Activated CD4-positive, alpha-beta T cell treated with anti-CD3 and anti-CD28 coated beads, Interleukin-10, Interleukin-2, amounts not matched to agents 100 ng/mL and 50 ng/mL, durations not matched to agents 16 hours and 8 hours (primary cell): ENCODE data around the gene ZNF606.

Experiments used
- DNase-seq: peaks from one replicate; pipeline ENCODE4 v3.0.0-alpha.2; 2020

The ZNF606 gene

GRCh38 chr19:58002384-58003173, at the start of gene ZNF606:
Gene ZNF606, minus strand, starts transcription at chr19:58002820. Its CDS starts 1,501 bp downstream, at chr19:58001319.
- peak; percentile 87 for DNase-seq

DNA sequence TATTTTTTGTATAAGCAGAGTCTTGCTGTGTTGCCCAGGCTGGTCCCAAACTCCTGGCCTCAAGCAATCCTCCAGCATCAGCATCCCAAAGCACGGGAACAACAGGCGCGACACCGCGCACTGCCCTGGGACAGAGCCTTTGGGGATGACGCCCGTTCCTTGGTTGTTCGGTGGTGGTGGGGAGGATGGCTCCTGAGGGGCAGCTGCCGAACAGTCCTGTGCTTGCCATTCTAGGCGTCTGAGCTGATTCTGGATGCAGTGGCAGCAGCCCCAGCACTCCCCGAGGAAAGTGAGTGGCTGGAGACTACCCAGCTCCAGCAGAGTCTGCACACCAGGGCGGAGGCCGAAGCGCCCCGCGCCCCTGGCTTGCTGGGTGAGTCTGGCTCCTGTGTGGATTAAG, 49.6 kb upstream of the ZNF606 start:
- no peak for DNase-seq

GRCh38 chr19:58047672-58048071, 45.1 kb upstream of the ZNF606 start:
- DNase-seq = no peak

- DNase-seq = no peak
Measured at GRCh38 chr19:58046856-58047255, 44.2 kb upstream of the ZNF606 start.

GRCh38 chr19:58045411-58046050, 42.9 kb upstream of the ZNF606 start:
- no peak for DNase-seq

DNA sequence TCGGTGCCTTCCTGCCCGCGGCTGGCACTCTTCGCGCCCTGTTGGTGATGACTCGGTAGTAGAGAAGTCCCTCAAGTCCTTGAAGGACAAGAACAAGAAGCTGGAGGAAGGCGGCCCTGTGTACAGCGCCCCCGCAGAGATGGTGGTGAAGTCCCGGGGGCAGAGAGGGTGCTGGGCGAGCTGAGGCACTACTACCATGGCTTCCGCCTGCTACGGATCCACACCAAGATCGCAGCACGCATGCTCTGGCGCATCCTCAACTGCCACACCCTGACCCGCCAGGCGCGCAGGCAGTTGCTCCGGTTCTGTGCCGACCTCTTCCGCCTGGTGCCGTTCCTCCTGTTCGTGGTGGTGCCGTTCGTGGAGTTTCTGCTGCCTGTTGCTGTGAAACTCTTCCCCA, 42.3 kb upstream of the ZNF606 start:
- no peak for DNase-seq

DNA sequence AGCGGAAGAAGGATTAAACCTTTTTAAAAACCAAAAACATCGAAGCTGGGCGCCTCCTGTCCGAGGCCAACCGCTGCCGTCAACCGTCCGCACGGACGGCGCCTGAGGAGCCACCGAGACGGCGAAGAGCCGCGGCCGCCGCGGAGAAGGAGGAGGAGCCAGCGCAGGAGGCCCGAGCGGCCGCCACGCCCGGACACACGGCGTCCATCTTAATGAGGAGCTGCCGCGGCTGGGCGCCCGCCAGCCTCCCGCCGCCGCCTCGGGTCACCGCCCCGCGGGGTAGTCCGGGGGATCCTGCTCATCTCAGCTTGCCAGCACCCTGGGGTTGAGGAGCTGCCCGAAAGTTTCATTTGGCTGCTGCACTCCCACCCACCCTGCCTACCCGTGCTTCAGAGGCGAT, 41.8 kb upstream of the ZNF606 start:
- no peak for DNase-seq

DNA sequence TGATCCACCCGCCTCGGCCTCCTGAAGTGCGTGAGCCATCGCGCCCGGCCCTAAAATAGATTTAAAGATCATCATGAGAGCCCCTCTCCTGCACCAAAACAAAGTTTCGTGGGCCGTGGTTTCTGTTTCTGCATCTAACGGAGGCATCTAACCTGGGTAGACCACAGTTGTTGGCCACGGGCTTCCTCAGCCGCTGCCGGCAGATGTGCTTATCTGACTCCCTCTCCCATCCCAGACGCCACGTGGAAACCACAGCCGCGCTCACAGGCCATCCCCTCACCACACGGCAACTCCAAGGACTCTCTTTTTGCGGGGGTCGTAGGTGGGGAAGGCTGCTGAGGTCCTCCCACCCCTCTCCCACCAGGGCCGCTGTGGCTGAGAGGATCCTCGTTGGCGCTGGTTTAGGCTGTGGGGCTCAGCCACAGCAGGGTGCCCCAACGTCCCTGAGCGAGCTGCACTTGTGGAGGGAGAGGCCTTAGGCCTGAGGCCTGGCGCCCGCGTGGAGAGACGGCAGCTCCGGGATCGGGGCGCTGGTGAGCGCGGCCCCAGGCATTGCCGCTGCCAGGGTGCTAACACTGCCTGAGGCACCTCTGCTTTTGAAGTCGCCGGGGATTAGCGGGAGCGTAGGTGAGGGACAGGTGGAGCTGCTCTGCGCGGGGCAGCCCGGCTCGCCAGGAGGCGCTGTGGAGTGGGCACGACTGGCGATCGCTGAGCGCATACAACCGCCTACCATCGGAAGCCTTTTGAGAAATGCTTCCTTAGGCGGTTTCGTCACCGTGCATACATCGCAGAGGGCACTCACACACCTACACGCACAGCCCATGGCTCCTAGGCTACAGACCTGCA, 40.1 kb upstream of the ZNF606 start:
- no peak for DNase-seq

- DNase-seq = no peak
Measured at GRCh38 chr19:58040751-58041525, 38.3 kb upstream of the ZNF606 start.

- no peak for DNase-seq
Measured at GRCh38 chr19:58038688-58039204, 36.1 kb upstream of the ZNF606 start.

DNA sequence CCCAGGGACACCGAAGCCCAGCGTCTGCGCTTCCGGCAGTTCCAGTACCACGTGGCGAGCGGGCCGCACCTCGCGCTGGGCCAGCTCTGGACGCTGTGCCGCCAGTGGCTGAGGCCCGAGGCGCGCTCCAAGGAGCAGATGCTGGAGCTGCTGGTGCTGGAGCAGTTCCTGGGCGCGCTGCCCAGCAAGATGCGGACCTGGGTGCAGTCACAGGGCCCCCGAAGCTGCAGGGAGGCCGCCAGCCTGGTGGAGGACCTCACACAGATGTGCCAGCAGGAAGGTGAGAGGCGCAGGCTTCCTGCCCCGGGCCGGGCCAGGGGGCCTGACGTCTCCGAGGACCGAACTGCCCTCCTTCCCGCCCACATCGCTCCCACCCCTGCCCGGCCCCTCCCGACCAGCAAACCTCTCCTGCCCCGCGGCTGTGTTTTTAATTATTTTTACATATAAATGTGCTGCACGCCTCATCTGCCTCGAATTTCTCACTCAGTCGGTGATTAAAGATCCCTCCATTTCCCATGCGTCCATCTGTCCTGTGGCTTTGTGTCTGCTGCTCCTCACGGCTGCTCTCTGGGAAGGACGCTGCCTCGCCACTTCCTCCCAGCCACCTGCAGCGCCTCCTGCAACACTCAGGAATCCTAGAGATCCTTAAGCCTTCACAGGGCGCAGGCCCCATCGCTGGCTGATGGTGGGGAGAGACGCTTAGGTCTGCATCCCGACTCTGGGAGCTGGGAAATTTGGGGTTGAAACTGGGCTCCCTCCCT, 35.5 kb upstream of the ZNF606 start:
- DNase-seq = no peak

DNA sequence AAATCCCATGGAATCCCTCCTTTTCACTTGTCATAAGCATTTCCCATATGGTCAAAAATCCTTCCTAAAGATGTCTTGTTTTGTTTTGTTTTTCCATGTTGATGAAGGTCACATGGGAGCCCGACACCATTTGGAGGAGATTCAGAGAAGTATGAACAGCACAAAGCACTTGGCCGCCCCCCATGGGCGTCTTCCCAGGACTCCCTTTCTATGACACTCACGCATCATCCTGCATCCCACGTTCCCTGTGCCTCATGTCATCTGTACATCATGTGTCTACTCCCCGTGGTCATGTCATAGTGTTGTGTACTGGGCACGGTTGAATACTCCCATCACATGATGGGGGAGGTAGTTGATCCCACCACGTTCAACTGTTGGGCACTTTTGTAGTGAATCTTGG, 33.2 kb upstream of the ZNF606 start:
- no peak for DNase-seq

- no peak for DNase-seq
Measured at GRCh38 chr19:58034477-58034793, 31.8 kb upstream of the ZNF606 start.

DNA sequence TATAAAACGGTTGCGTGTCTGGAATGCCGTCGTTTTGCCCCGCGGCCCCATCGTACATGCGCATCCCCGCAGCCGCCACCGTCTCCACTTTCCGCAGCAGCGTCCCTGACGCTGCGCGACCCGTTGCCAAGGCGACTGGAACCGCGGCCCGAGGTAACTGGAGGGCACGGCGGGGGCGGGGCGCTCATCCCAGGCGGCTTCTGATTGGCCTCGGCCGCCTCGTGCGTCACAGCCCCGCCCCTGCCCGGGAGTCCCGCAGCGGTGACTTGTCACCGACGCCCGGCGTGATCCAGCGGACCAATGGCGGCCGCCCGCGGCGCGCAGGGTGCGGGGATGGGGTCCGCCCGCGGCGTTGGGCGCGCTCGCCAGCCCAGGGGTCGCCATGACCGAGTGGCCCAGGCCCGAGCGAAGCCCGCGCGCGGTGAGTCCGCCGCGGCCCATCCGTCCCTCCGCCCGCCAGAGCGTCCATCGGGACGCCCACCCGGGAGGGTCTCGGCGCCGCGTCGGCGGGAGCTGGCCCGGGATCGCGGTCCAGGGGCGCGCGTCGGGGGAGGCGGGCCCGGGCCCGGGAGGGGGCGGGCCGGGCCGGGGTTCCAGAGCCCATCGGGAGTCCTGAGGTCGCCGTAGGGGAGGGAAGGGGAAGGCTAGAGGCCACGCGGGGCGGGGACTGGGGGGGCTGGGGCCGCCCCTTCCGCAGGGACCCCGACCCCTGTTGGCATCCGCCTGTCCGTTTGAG, 31.3 kb upstream of the ZNF606 start, which contains the start of gene ZSCAN1:
ZSCAN1 (plus strand) TSS at position 285 of the 736 bp plus-strand sequence. CDS start 3,812 bp downstream, outside the sequence.
- DNase-seq = peak; percentile 4

GRCh38 chr19:58024661-58025060, 22.0 kb upstream of the ZNF606 start:
- DNase-seq = no peak

DNA sequence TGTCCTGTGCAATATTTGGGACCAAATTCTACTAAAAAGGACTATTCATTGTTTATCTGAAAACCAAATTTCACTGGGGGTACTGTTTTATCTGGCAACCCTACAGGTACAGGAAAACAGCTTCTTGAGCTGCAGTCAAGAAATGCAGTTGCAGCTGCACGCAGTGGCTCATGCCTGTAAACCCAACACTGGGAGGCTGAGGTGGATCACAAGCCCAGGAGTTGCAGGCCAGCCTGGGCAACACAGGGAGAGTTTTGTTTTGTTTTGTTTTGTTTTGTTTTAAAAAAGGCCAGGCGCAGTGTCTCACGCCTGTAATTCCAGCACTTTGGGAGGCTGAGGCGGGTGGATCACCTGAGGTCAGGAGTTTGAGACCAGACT, 19.7 kb upstream of the ZNF606 start:
- no peak for DNase-seq

DNA sequence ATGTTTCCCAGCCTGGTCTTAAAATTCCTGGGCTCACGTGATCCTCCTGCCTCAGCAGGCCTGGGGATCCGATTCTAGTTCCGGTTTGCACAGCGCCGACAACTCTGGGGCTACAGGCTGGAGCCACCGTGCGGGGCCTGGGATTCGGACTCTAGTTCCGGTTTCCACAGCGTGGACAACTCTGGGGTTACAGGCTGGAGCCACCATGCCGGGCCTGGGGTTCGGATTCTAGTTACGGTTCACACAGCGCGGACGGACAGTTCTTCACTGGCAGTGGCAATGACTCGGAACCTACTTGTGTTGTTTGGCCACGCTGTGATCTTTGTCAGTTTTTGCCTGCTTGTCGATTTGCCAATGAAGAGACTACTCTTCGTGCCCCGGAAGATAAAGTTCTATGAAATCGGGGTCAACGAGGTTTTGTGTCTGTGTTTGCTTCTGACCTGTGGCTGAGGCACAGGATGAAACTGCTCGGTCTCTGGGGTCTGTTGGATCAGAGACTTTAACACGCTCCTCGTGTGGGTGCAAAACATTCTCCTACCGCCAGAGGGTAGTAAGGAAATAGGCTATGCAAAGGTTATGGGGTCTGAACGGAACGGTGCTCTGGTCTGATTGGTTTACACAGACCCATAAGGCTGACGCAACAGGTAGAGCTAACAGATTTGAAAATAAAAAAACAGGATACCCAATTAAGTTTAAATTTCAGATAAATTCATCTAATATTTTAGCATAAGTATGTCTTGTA, 19.1 kb upstream of the ZNF606 start:
- peak; percentile 16 for DNase-seq

DNA sequence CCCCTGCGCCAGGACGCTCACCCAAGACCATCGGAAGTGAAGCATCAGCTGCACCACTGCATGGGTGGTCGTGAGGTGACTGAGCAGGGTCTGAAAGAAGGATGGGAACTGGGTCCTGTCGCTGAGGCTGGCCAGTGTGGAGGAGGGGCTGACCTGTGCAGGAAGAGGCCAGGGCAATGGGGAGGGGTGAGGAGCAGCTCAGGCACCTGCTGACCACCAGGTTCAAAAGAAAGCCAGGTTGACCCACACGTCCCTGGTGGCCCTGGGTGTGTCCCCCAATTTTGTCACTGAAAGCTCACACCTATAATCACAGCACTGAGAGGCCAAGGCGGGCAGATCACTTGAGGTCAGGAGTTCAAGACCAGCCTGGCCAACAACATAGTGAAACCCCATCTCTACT, 17.5 kb upstream of the ZNF606 start:
- DNase-seq = no peak

GRCh38 chr19:58014141-58014540, 11.5 kb upstream of the ZNF606 start:
- DNase-seq = no peak

GRCh38 chr19:58010507-58010906, 7.9 kb upstream of the ZNF606 start:
- no peak for DNase-seq
